ENCODE measurements around the gene ATP10B.

The ATP10B gene

GRCh38 chr5:160525471-160526261 lies 326.3 kb downstream of the ATP10B start:
- no peaks in the 10 kb centered on the region for H3K36me3 ChIP-seq (ENCODE audit: control insufficient read depth, insufficient read depth, low read length)
- H3K4me1 ChIP-seq (ENCODE audit: control insufficient read depth, insufficient read depth, low read length), result no peaks in the 10 kb centered on the region
- H3K9me3 ChIP-seq (ENCODE audit: control insufficient read depth, insufficient read depth, low read length), result no peaks in the 10 kb centered on the region
- H3K9ac ChIP-seq (ENCODE audit: low read depth, low read length), result no peak overlapping the region
- H3K27me3 ChIP-seq (ENCODE audit: control insufficient read depth, insufficient read depth, low read length), result no peaks in the 10 kb centered on the region
- H3K27ac ChIP-seq (ENCODE audit: low read depth, low read length), result no peak overlapping the region
- no peak overlapping the region for H3K4me3 ChIP-seq (ENCODE audit: low read depth, low read length)

DNA sequence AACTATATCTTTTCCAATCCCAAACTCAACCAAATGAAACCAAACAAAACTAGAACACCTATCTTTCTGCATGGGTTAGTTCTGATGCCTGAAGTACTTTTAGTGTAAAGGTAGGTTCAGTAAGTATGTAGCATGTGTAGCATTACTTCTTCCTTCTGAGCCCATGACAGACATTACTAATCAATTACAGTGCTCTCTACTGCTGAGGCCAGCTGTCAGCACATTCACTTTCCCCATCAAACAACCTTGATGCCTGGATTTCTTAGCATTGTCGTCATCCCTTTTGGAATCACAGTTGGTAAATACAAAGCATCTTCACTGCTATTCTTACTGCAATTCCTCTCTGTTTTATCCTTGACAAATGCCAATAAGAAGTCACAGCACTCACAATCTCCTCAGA lies 327.2 kb downstream of the ATP10B start:
- Histone ChIP-seq H3K9ac (ENCODE audit: low read depth, low read length) (no peak overlapping the region), H3K4me1 (ENCODE audit: control insufficient read depth, insufficient read depth, low read length) (no peaks in the 10 kb centered on the region), H3K27me3 (ENCODE audit: control insufficient read depth, insufficient read depth, low read length) (no peaks in the 10 kb centered on the region), H3K4me3 (ENCODE audit: low read depth, low read length) (no peak overlapping the region), H3K9me3 (ENCODE audit: control insufficient read depth, insufficient read depth, low read length) (no peaks in the 10 kb centered on the region), H3K36me3 (ENCODE audit: control insufficient read depth, insufficient read depth, low read length) (no peaks in the 10 kb centered on the region), H3K27ac (ENCODE audit: low read depth, low read length) (no peak overlapping the region)

- Histone ChIP-seq H3K4me3 (ENCODE audit: low read depth, low read length) (no peak overlapping the region), H3K4me1 (ENCODE audit: control insufficient read depth, insufficient read depth, low read length) (no peaks in the 10 kb centered on the region), H3K27ac (ENCODE audit: low read depth, low read length) (no peak overlapping the region), H3K36me3 (ENCODE audit: control insufficient read depth, insufficient read depth, low read length) (no peaks in the 10 kb centered on the region), H3K27me3 (ENCODE audit: control insufficient read depth, insufficient read depth, low read length) (no peaks in the 10 kb centered on the region), H3K9ac (ENCODE audit: low read depth, low read length) (no peak overlapping the region), H3K9me3 (ENCODE audit: control insufficient read depth, insufficient read depth, low read length) (no peaks in the 10 kb centered on the region)
Measured at GRCh38 chr5:160523502-160524163, 328.4 kb downstream of the ATP10B start.

- no peak overlapping the region for H3K9ac ChIP-seq (ENCODE audit: low read depth, low read length)
- H3K36me3 ChIP-seq (ENCODE audit: control insufficient read depth, insufficient read depth, low read length), result no peaks in the 10 kb centered on the region
- no peaks in the 10 kb centered on the region for H3K4me1 ChIP-seq (ENCODE audit: control insufficient read depth, insufficient read depth, low read length)
Measured at GRCh38 chr5:160521392-160521663, 330.7 kb downstream of the ATP10B start.

DNA sequence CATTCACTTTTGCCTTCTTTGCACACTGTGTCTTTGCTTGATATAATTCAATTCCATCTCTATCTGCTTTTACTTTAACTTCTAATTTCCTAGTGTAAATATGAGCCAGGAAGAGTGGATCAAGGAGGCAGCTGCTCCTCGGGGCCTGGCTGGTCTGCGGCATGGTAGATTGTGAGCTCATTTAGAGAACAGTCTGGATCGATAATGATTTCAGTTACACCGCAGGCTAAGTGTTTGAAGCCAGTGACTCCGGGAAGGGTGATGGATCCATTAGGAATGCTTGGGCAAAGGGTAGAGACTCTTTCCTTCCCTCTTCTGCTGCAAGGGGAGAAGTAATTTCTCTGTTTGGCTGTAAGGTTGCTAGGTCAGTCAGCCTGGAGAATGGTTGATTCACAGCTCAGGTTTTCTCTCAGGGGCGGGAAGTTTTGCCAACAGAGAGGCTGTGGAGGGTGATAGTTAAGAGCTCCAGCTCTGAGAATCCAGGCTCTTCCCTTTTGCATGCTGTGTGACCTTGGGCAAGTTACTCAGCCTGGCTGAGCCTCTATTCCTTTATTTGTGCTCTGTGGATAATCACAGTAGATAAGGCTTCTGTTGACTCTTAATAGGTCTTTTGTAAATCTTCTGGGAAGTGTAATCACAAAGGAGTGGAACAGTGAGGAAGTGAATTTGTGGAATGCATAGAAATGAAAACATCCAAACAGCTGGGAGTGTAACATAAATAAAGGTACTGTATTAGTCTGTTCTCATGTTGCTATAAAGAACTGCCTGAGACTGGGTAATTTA lies 331.2 kb downstream of the ATP10B start:
- no peaks in the 10 kb centered on the region for H3K4me1 ChIP-seq (ENCODE audit: control insufficient read depth, insufficient read depth, low read length)
- no peak overlapping the region for H3K9ac ChIP-seq (ENCODE audit: low read depth, low read length)
- no peaks in the 10 kb centered on the region for H3K27me3 ChIP-seq (ENCODE audit: control insufficient read depth, insufficient read depth, low read length)
- H3K36me3 ChIP-seq (ENCODE audit: control insufficient read depth, insufficient read depth, low read length), result no peaks in the 10 kb centered on the region
- H3K27ac ChIP-seq (ENCODE audit: low read depth, low read length), result no peak overlapping the region
- H3K4me3 ChIP-seq (ENCODE audit: low read depth, low read length), result no peak overlapping the region
- H3K9me3 ChIP-seq (ENCODE audit: control insufficient read depth, insufficient read depth, low read length), result no peaks in the 10 kb centered on the region

More at GRCh38 chr5:160521392-160521663, 330.7 kb downstream of the ATP10B start:
- Histone ChIP-seq H3K27me3 (ENCODE audit: control insufficient read depth, insufficient read depth, low read length) (no peaks in the 10 kb centered on the region), H3K4me3 (ENCODE audit: low read depth, low read length) (no peak overlapping the region), H3K27ac (ENCODE audit: low read depth, low read length) (no peak overlapping the region), H3K9me3 (ENCODE audit: control insufficient read depth, insufficient read depth, low read length) (no peaks in the 10 kb centered on the region)

DNA sequence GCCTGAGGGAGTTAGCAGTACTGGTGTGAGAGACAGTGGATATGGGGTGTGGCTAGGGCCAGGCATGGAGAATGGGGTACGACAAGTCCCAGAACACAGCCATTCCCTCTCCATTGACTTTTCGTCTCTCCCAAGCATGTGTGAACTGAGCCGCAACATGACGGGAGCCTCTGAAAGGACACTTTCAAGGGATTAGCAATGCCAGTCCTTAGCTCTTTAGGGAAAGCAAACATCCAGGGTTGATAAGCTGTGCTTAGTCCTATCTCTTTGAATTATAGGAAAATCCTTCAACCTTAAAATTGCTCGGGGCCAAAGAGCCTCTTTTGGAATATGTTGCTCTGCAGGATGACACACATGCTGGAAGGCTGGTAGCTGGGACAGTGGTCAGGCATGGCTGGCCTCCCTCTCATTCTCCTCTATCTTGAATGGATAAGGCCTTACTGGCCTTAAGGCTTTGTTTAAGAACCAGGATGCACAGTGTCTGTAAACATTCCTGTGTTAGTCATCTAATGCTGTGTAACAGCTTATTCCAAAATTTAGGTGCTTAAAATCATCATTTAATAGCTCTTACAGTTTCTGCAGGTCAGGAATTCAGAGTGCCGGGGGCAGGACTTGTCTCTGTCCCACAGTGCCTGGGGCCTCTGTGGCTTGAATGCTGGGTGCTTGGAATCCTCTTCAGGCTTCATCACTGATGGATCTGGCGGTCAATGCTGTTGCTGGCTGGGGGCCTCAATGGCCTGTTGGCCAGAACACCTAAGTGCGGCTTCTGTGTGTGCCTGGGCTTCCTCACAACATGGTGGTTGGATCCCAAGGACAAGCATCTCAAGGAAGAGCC lies 335.1 kb downstream of the ATP10B start:
- Histone ChIP-seq H3K9me3 (ENCODE audit: control insufficient read depth, insufficient read depth, low read length) (no peaks in the 10 kb centered on the region), H3K27me3 (ENCODE audit: control insufficient read depth, insufficient read depth, low read length) (no peaks in the 10 kb centered on the region), H3K9ac (ENCODE audit: low read depth, low read length) (no peak overlapping the region), H3K36me3 (ENCODE audit: control insufficient read depth, insufficient read depth, low read length) (no peaks in the 10 kb centered on the region), H3K27ac (ENCODE audit: low read depth, low read length) (no peak overlapping the region), H3K4me1 (ENCODE audit: control insufficient read depth, insufficient read depth, low read length) (no peaks in the 10 kb centered on the region), H3K4me3 (ENCODE audit: low read depth, low read length) (no peak overlapping the region)

GRCh38 chr5:160514866-160515265 lies 337.1 kb downstream of the ATP10B start:
- H3K4me3 ChIP-seq (ENCODE audit: low read depth, low read length), result no peak overlapping the region
- H3K36me3 ChIP-seq (ENCODE audit: control insufficient read depth, insufficient read depth, low read length), result no peaks in the 10 kb centered on the region
- no peaks in the 10 kb centered on the region for H3K4me1 ChIP-seq (ENCODE audit: control insufficient read depth, insufficient read depth, low read length)
- no peaks in the 10 kb centered on the region for H3K9me3 ChIP-seq (ENCODE audit: control insufficient read depth, insufficient read depth, low read length)
- no peak overlapping the region for H3K27ac ChIP-seq (ENCODE audit: low read depth, low read length)
- H3K9ac ChIP-seq (ENCODE audit: low read depth, low read length), result no peak overlapping the region
- H3K27me3 ChIP-seq (ENCODE audit: control insufficient read depth, insufficient read depth, low read length), result no peaks in the 10 kb centered on the region

DNA sequence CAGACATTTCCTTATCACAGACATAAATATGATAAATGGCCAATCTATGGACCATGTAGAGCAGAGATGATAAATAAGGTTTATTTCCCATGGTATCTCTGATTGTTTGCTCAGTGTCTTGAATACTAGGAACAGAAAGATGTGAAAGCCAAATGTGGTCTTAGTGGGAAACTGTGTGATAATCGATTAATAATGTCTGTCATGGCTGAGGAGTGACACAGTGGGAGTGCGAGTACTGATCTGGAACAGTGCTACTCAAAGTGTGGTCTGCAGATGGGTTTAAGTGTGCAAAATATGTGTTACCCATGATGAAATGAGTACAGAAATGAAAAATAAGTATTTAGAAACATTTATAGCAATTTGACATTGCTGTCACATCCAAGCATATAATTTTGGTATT lies 337.8 kb downstream of the ATP10B start:
- H3K36me3 ChIP-seq (ENCODE audit: control insufficient read depth, insufficient read depth, low read length), result no peaks in the 10 kb centered on the region
- H3K9me3 ChIP-seq (ENCODE audit: control insufficient read depth, insufficient read depth, low read length), result no peaks in the 10 kb centered on the region
- H3K4me3 ChIP-seq (ENCODE audit: low read depth, low read length), result no peak overlapping the region
- no peaks in the 10 kb centered on the region for H3K27me3 ChIP-seq (ENCODE audit: control insufficient read depth, insufficient read depth, low read length)
- no peaks in the 10 kb centered on the region for H3K4me1 ChIP-seq (ENCODE audit: control insufficient read depth, insufficient read depth, low read length)
- no peak overlapping the region for H3K27ac ChIP-seq (ENCODE audit: low read depth, low read length)
- no peak overlapping the region for H3K9ac ChIP-seq (ENCODE audit: low read depth, low read length)

- Histone ChIP-seq H3K27ac (ENCODE audit: low read depth, low read length) (no peak overlapping the region), H3K4me1 (ENCODE audit: control insufficient read depth, insufficient read depth, low read length) (no peaks in the 10 kb centered on the region), H3K27me3 (ENCODE audit: control insufficient read depth, insufficient read depth, low read length) (no peaks in the 10 kb centered on the region), H3K36me3 (ENCODE audit: control insufficient read depth, insufficient read depth, low read length) (no peaks in the 10 kb centered on the region), H3K9me3 (ENCODE audit: control insufficient read depth, insufficient read depth, low read length) (no peaks in the 10 kb centered on the region), H3K4me3 (ENCODE audit: low read depth, low read length) (no peak overlapping the region), H3K9ac (ENCODE audit: low read depth, low read length) (no peak overlapping the region)
Measured at GRCh38 chr5:160513485-160513884, 338.5 kb downstream of the ATP10B start.
